ENCODE measurements around the gene TBC1D26.
"Not testable (repeated sequence)": the region's sequence is repeated elsewhere in the genome, so short reads cannot be mapped to it uniquely, and the experiment has no call there.

TBC1D26 gene

GRCh38 chr17:15731900-15732299 lies at the start of gene TBC1D26:
Gene TBC1D26 (plus strand): TSS chr17:15732283. CDS start chr17:15735349, 3,066 bp downstream.
- DNase-seq = not testable (repeated sequence)

DNA sequence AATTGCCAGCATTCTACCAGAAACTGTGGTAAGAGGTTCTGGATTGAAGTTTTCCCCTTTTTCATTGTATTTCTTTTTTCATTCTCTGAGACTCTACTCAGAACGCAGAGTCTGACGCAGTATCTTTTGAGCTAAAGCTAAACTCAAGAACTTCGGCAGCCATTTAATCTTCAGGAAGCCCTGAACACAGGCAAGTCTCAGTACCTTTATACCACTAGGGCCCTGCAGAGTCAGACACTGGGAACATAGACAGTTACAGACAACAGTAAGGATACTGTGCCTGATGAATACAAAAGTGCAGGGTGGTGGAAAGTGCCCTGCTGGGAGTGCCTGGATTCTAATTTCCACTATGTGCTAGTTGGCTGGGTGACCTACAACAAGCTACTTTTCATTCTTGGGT lies 48.9 kb upstream of the TBC1D26 start:
- not testable (repeated sequence) for DNase-seq

GRCh38 chr17:15683824-15684478 lies 48.1 kb upstream of the TBC1D26 start, which contains the start of gene TRIM16:
Gene TRIM16 (minus strand): TSS chr17:15684311. CDS start chr17:15651609, 32,702 bp downstream.
- peak; percentile 13 to 89 (median 67) for DNase-seq

- DNase-seq = not testable (repeated sequence)
These were observed 44.6 kb upstream of the TBC1D26 start for GRCh38 chr17:15687494-15687893.

DNA sequence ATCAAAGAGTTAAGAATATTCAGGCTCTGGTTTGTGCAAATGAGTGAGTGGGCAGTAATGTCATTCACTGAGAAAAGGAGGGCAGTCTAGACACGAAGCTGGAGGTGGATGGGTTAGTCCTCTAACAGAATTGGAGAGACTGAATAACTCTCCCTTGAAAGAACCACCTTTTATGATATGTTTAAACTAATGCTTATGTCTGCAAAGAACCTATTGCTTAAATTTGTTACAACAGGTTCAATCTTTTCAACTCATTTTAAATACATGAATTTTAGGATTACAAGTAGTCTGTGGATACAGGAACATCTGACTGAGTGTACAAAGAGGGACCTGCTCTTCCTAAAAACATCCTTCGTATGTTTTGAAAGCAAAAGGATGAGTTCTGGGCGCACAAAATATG lies 33.1 kb upstream of the TBC1D26 start:
- not testable (repeated sequence) for DNase-seq

- DNase-seq = peak; percentile 77 to 100 (median 97)
These were observed 32.6 kb upstream of the TBC1D26 start, which contains the start of gene ZNF286A for GRCh38 chr17:15699413-15699924. Gene ZNF286A (plus strand): TSS chr17:15699752. CDS start chr17:15700330, 578 bp downstream.

- DNase-seq = not testable (repeated sequence)
These were observed 32.1 kb upstream of the TBC1D26 start for GRCh38 chr17:15699937-15700336.

- not testable (repeated sequence) for DNase-seq
These were observed 27.8 kb upstream of the TBC1D26 start for GRCh38 chr17:15704239-15704638.

DNA sequence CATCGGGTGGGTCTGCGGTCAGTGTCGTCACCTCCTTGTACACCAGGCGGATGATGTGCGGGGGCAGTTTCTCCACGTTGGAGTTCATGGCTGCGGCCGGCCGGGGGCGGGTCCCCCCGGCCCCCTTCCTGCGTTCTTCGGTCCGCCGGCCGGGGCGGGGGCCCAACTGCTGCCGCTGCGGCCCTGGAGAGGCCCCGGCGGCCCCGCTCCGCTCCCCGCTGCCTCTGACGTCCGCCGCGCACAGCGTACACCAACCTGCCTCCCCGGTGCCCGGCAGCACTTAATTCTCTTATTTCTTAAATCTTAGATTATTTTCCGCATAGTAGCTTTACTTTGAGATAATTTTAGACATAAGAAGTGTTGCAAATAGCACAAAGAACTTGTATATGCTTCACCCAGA lies 27.3 kb upstream of the TBC1D26 start:
- not testable (repeated sequence) for DNase-seq

DNA sequence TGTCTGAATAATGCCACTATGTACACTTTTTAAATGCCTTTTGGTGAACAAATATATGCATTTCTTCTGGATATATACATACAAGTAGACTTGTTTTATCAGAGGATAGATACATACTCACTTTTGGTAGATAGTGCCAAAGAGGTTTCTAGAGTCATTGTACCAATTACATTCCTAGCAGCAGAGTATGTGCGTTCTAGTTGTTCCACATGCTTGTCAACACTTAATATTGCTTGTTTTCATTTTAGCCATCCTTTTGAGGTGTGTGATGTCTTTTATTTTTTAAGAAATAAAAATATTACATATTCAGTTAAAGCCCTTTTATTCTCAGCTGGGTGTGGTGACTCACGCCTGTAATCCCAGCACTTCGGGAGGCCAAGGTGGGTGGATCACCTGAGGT lies 23.2 kb upstream of the TBC1D26 start:
- DNase-seq = not testable (repeated sequence)

DNA sequence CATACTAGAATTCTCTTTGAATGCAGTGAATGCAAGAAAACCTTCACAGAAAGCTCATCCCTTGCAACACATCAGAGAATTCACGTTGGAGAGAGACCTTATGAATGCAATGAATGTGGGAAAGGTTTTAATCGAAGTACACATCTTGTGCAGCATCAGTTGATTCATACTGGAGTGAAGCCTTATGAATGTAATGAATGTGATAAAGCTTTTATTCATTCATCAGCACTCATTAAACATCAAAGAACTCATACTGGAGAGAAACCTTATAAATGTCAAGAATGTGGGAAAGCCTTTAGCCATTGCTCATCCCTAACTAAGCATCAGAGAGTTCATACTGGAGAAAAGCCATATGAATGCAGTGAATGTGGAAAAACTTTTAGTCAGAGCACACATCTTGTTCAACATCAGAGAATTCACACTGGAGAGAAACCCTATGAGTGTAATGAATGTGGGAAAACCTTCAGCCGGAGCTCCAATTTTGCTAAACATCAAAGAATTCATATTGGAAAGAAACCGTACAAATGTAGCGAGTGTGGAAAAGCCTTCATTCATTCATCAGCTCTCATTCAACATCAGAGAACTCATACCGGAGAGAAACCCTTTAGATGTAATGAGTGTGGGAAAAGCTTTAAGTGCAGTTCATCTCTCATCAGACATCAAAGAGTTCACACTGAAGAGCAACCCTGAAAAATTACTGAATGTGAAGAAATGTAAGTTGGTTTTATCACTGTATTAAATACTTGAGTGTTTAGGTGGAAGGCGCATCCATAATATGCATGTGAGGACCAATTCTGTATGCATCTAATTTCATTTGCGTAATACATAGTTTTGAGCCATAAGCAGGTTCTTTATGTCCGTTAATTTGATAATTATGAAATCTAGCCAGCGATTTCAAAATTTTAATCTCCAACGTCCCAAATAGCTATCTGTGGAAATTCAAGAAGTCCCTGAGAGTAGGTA lies 15.2 kb upstream of the TBC1D26 start:
- DNase-seq = not testable (repeated sequence)

- not testable (repeated sequence) for DNase-seq
These were observed 1.5 kb upstream of the TBC1D26 start for GRCh38 chr17:15730535-15730934.

DNA sequence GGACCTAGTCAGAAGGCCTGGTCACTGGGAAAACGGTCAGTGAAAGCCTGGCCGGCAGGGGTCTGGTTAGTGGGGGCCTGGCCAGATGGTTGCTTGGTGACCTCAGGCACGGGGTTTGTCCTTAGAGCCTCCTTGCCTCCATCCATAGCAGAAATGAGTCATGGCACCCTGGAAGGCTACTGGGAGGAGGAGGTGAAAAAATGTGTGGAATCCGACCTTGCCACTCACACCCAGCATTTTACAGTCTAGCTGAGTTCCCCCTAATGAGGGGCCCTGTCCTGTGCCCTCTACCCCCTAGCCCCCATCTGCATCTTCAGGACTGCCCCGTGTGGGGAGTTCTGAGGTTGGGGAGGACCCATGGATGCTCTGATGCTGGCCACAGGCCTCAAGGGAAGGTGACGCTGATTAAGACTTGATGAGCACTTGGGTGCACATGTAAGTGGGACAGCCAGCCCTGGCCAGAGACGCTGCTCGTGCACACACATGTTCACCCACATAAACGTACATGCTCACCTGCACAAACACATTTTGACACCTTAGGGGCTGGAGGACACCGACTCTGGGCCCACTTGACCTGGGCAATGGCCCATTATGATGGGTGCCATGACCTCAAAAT lies 1.2 kb downstream of the TBC1D26 start:
- DNase-seq = not testable (repeated sequence)

- DNase-seq = not testable (repeated sequence)
These were observed 4.5 kb downstream of the TBC1D26 start for GRCh38 chr17:15736578-15736977.

GRCh38 chr17:15738066-15738465 lies 6.0 kb downstream of the TBC1D26 start:
- no peak for DNase-seq

DNA sequence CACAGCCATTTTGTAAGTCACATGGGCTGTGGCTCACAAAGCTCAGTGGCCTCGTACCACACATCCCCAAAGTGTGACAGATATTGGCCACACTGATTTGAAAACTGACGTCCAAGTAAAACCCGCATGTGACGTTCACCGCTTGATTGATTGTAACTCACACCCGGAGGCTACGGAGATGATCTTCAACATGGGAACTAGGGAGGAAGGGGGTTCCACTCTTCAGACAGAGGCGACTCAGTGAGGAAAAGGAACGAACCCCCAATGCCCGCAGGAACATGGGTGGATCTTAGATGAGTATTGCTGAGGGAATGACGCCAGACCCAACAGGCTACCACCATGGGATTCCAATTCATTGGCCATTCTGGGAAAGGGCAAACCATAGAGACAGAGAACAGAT lies 7.2 kb downstream of the TBC1D26 start:
- not testable (repeated sequence) for DNase-seq

DNA sequence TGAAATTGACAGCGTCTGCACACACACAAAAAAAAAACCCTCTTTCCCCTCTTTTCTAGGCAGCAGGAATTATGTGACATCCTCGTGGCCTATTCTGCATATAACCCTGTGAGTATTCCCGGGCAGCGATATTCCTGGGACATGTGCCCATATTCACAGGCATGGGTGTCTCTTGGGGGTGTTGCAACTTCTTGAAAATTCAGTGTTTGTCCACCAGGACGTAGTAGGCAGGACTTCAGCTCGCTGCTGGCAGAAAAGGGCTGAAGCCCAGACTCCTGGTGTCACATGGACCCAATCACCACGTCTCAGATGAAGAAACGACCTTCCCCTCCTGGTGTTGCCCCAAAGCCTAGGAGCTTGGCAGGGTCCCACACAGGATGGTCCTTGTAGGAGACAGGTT lies 8.0 kb downstream of the TBC1D26 start:
- DNase-seq = not testable (repeated sequence)

GRCh38 chr17:15740570-15741120 lies 8.6 kb downstream of the TBC1D26 start:
- no peak for DNase-seq

- no peak for DNase-seq
These were observed 9.5 kb downstream of the TBC1D26 start for GRCh38 chr17:15741624-15742023.

DNA sequence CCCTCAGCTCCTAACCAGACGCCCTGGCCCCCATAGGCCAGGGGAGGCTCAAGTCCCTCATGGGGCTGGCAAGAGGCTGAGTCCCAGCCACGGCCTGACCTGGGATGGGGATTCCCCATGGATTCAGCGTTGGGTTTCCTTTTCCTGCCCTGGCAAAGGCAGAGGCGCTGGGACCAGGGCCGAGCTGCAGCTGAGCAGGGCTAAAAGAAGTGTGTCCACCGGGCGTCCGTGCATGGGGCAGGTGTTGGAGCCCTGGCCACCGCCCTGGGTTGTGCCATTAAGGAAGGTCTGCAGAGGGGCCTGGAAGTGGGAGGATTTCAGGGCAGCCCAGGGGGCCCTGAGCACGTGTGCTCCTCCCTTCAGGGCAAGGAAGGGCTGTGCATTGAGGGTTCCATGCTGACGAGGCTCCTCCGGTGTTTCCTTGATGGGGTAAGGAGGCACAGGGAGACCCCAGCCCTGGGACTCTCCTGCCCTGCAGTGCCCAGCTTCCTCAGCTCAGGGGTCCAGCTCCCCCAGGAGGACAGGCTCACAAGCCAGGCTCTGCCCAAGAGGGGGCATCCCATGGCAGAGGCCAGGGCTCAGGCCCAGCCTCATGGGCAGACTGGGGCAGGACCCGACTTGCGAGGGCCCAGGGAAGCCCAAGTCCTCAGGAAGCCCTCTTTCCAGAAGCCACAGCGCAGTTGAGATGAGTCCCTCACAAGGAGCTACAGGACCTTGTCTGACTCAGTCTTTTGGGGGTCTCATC lies 10.1 kb downstream of the TBC1D26 start:
- no peak for DNase-seq

All from hypothalamus (tissue), 51 donors.